ENCODE results near the gene RGS14.

Gene RGS14

DNA sequence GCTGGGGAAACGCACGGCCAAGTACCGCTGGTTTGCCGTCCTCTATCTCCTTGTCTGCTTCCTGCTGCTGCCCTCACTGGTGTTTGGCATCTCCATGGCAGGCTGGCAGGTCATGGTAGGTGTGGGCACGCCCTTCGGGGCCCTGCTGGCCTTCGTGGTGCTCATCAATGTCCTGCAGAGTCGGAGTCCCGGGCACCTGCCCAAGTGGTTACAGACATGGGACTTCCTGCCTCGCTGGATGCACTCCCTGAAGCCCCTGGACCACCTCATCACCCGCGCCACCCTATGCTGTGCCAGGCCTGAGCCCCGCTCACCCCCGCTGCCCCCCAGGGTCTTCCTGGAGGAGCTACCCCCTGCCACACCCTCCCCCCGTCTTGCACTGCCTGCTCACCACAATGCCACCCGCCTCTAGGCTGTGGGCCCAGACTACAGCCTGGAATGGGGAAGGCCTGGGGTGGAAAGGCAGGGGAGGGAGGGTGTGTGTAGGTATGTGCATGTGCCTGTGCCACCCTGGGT is 40.2 kb downstream of the RGS14 start:
- no peak overlapping the region for H3K9ac ChIP-seq
- H3K79me2 ChIP-seq (ENCODE audit: insufficient read depth, low read depth) = no peaks in the 10 kb centered on the region
- H3K27ac ChIP-seq = no peak overlapping the region
- H3K36me3 ChIP-seq (ENCODE audit: insufficient read depth) = no peaks in the 10 kb centered on the region
- TF ChIP-seq, protein P1, sequence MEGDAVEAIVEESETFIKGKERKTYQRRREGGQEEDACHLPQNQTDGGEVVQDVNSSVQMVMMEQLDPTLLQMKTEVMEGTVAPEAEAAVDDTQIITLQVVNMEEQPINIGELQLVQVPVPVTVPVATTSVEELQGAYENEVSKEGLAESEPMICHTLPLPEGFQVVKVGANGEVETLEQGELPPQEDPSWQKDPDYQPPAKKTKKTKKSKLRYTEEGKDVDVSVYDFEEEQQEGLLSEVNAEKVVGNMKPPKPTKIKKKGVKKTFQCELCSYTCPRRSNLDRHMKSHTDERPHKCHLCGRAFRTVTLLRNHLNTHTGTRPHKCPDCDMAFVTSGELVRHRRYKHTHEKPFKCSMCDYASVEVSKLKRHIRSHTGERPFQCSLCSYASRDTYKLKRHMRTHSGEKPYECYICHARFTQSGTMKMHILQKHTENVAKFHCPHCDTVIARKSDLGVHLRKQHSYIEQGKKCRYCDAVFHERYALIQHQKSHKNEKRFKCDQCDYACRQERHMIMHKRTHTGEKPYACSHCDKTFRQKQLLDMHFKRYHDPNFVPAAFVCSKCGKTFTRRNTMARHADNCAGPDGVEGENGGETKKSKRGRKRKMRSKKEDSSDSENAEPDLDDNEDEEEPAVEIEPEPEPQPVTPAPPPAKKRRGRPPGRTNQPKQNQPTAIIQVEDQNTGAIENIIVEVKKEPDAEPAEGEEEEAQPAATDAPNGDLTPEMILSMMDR (conservative IDR thresholded peaks at IDR 0.05; ENCODE audit: low read depth, low read length) = no peak
- H3K27me3 ChIP-seq (ENCODE audit: insufficient read depth, low read depth) = no peaks in the 10 kb centered on the region
- no peaks in the 10 kb centered on the region for H4K20me1 ChIP-seq (ENCODE audit: insufficient read depth)
- H3K4me3 ChIP-seq (IDR thresholded peaks at IDR 0.05; ENCODE audit: insufficient read depth, low read depth, low read length) = no peak overlapping the region
- no peak overlapping the region for H2AFZ ChIP-seq (ENCODE audit: low read depth)
- H3K4me2 ChIP-seq = no peak overlapping the region
- H3K4me1 ChIP-seq (ENCODE audit: low read depth, poor library complexity, severe bottlenecking) = peaks cover 3% of the 10 kb centered on the region

DNA sequence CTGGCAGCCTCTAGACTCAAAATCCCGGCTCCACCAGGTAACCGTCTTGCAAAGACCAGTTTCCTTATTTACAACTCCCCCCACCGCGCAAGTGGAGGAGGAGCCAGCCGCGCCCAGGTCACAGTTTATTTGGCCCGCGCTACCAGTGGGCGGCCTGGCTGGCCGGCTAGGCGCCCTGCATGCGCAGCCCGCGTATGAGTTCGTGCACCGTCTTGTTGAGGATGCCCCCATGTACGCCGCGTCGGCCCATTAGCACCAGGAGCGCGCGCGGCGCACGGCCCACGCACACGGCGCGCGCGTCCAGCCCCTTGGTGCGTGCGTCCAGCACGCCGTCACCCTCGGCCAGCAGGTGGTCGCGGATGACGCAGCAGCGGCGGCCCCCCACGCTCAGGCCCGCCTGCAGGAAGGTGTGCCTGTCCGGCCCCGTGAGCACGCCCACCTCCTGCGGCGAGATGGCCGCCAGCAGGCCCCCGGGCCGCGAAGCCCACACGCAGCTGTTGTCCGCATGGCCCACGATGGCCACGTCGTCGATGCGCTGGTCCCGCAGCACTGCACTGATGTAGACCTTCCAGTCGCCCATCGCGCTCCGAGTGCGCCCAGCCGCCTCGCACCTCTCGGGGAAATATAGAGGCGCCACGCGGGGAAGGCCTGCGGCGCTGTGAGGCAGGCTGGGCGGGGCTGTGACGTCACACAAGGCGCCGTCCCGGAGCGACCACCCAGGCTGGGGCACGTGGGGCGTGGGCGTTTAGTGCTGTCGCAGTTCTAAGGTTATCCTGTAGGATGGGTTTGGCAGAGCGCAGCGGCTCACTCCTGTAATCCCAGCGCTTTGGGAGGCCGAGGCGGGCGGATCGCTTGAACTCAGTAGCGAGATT is 42.5 kb downstream of the RGS14 start, which contains the start of gene PFN3:
PFN3 (minus strand) TSS at position 665 of the 872 bp plus-strand sequence; CDS start at position 580, 85 bp downstream.
- no peaks in the 10 kb centered on the region for H3K27me3 ChIP-seq (ENCODE audit: insufficient read depth, low read depth)

DNA sequence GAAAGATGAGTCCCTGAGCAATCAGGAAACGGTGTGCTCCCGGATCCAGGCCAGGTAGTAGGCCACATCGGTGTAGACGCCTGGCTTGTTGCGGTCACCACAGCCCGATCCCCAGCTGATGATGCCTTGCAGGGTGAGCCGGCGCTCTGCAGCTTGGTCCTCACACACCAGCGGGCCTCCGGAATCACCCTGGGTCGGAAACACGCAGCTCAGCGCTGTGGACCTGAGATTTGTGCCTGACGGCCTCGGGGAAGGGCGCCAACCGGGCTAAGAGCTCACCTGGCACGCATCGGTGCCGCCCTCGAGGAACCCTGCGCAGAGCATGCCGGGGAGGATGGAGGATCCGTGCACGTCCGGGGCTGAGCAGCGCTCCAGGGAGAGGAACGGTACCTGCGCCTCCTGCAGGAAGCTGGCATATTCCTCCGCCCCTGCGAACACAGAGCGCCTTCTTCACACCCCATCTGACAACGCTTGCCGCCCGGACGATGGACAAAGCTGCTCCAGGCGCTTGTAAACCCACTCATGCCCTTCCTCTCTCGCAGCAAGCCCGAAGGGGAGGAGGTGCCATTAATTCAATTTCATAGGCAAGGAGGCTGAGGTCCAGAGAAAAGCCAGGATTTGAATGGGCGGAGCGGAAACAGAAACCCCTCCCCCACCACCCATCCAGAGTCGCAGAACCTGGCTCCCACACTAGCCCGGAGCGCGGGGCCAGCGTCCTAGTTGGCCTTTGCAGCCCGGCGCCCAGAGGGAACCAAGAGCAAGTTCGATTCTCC is 44.7 kb downstream of the RGS14 start:
- Histone ChIP-seq H3K27me3 (ENCODE audit: insufficient read depth, low read depth) (no peaks in the 10 kb centered on the region), H3K4me2 (peak overlapping the region; percentile 91), H2AFZ (ENCODE audit: low read depth) (peak overlapping the region; percentile 78; the same call in 1 of the 2 replicates), H3K27ac (no peak overlapping the region), H3K9ac (no peak overlapping the region; the same call in 1 of the 2 replicates), H3K79me2 (ENCODE audit: insufficient read depth, low read depth) (no peaks in the 10 kb centered on the region), H3K4me1 (ENCODE audit: low read depth, poor library complexity, severe bottlenecking) (peaks cover 9% of the 10 kb centered on the region), H3K36me3 (ENCODE audit: insufficient read depth) (no peaks in the 10 kb centered on the region), H4K20me1 (ENCODE audit: insufficient read depth) (no peaks in the 10 kb centered on the region), H3K4me3 (IDR thresholded peaks at IDR 0.05; ENCODE audit: insufficient read depth, low read depth, low read length) (no peak overlapping the region)
- TF ChIP-seq, protein P1 (conservative IDR thresholded peaks at IDR 0.05; ENCODE audit: low read depth, low read length) = peak; percentile 18; the same call in 1 of the 2 replicates

More for the DNA sequence above, 42.5 kb downstream of the RGS14 start, which contains the start of gene PFN3:
- H3K36me3 ChIP-seq (ENCODE audit: insufficient read depth) = no peaks in the 10 kb centered on the region
- H2AFZ ChIP-seq (ENCODE audit: low read depth) = no peak within 1 kb of the TSS
- peaks cover 9% of the 10 kb centered on the region for H3K4me1 ChIP-seq (ENCODE audit: low read depth, poor library complexity, severe bottlenecking)
- H4K20me1 ChIP-seq (ENCODE audit: insufficient read depth) = no peaks in the 10 kb centered on the region
- no peak within 1 kb of the TSS for H3K9ac ChIP-seq
- H3K27ac ChIP-seq = no peak within 1 kb of the TSS
- H3K4me2 ChIP-seq = no peak within 1 kb of the TSS
- TF ChIP-seq, protein P1 (conservative IDR thresholded peaks at IDR 0.05; ENCODE audit: low read depth, low read length) = no peak
- no peaks in the 10 kb centered on the region for H3K79me2 ChIP-seq (ENCODE audit: insufficient read depth, low read depth)
- no peak within 1 kb of the TSS for H3K4me3 ChIP-seq (IDR thresholded peaks at IDR 0.05; ENCODE audit: insufficient read depth, low read depth, low read length)

DNA sequence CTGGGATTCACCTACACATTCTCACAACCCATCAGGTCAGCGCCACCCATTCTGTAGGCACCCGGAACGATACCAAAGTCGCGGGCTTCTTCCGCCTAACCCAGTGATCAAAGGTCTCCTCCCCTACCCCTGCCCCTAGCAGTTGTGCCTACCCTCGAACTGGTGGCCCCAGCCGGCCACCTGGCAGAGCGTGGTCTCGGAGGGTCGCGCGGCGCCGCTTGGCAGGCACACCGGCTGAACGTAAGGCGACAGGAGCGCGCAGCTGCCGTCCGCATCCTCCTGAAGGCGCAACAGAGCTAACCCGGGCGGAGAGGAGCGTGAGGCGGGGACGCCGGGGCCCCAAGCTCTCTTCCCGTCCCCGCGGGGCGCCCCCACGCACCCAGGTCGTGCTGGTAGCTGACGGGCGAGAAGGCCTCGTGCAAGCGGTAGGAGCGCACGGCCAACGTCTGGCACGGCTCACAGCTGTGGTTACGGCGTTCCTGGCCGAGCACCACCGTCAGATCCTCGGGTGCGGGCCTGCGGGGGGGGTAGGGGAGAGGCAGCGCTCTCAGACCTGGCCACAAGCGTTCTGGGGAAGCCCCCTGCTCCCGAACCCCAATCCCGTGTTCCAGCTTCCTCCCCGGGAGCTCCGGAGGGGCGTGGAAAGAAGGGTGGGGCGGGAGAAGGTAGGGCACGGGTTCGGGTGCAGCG is 45.5 kb downstream of the RGS14 start:
- peak overlapping the region; percentile 62; the same call in 1 of the 2 replicates for H3K9ac ChIP-seq
- H3K79me2 ChIP-seq (ENCODE audit: insufficient read depth, low read depth) = no peaks in the 10 kb centered on the region
- H3K27ac ChIP-seq = peak overlapping the region; percentile 7; the same call in 1 of the 2 replicates
- H4K20me1 ChIP-seq (ENCODE audit: insufficient read depth) = no peaks in the 10 kb centered on the region
- H3K4me1 ChIP-seq (ENCODE audit: low read depth, poor library complexity, severe bottlenecking) = peaks cover 9% of the 10 kb centered on the region
- TF ChIP-seq, protein P1 (conservative IDR thresholded peaks at IDR 0.05; ENCODE audit: low read depth, low read length) = no peak
- H2AFZ ChIP-seq (ENCODE audit: low read depth) = peak overlapping the region; percentile 78
- H3K4me2 ChIP-seq = peak overlapping the region; percentile 91
- no peaks in the 10 kb centered on the region for H3K27me3 ChIP-seq (ENCODE audit: insufficient read depth, low read depth)
- H3K4me3 ChIP-seq (IDR thresholded peaks at IDR 0.05; ENCODE audit: insufficient read depth, low read depth, low read length) = no peak overlapping the region
- H3K36me3 ChIP-seq (ENCODE audit: insufficient read depth) = no peaks in the 10 kb centered on the region

Measured in KMS-11 (cell line).